Endothelial cell of umbilical vein (primary cell): Measurements from ENCODE around the gene DERL3. TPM values are rescaled to one million over a fixed set of nuclear protein-coding genes. Genes with fewer than 3 reads are reported as not detected.

Experiments used
- BruUV-seq: library from RNA; stranded (reverse); fragments of 400-500 nt; replicated peaks from 2 replicates; lab custom pipeline; 2021; lab: Mats Ljungman, UMichigan
- CTCF ChIA-PET: fragments of 300-600, 350-600 bp; sonication (Branson Sonifier 250); formaldehyde crosslinking; loops from one replicate; lab custom pipeline; 2021; ENCODE audit warnings: antibody characterized with exemption, inconsistent platforms; lab: Charles Lee
- POLR2A ChIA-PET: fragments of 300-600, 350-600 bp; sonication (Branson Sonifier 250); formaldehyde crosslinking; loops from one replicate; lab custom pipeline; 2021; ENCODE audit warnings: antibody characterized with exemption, inconsistent platforms; lab: Charles Lee
- DNase-seq: peaks from one replicate; pipeline ENCODE4 v3.0.0-alpha.2; 2011; ENCODE audit warnings: low read depth, low spot score
- FAIRE-seq: peaks from 2 replicates; lab custom pipeline; 2011; peaks lifted over from hg19 to GRCh38; lab: Jason Lieb, UNC
- H2AFZ ChIP-seq: 2 replicates; pipeline ENCODE4 v1.6.0; 2012; ENCODE audit warnings: low read depth, low read length, control low read depth, inconsistent platforms
- H3K27ac ChIP-seq: 2 replicates; pipeline ENCODE4 v1.5.1; 2011; ENCODE audit warnings: low read depth, mild to moderate bottlenecking, control low read depth, low read length, moderate library complexity; ENCODE audit not compliant: insufficient read depth
- H3K27me3 ChIP-seq, 2 experiments: 2 replicates each; pipeline versions ENCODE4 v1.6.0 to v1.6.1; 2011; ENCODE audit warnings: low read length in 2 of 2, mixed read lengths in 1 of 2; ENCODE audit not compliant: control insufficient read depth in 2 of 2, insufficient read depth in 2 of 2
- H3K36me3 ChIP-seq, 2 experiments: 2 replicates in 1 of 2; 3 replicates in 1 of 2; pipeline ENCODE4 v1.5.1; 2011; ENCODE audit warnings: low read length in 2 of 2, mild to moderate bottlenecking in 1 of 2, moderate library complexity in 1 of 2; ENCODE audit not compliant: control insufficient read depth in 2 of 2, insufficient read depth in 2 of 2; ENCODE audit errors: extremely low read depth in 1 of 2
- H3K4me1 ChIP-seq: 3 replicates; pipeline ENCODE4 v1.5.1; 2011; ENCODE audit warnings: mild to moderate bottlenecking, low read length; ENCODE audit not compliant: control insufficient read depth, insufficient read depth; ENCODE audit errors: extremely low read depth
- H3K4me2 ChIP-seq: 2 replicates; pipeline ENCODE4 v1.6.1; 2011; ENCODE audit warnings: low read length, control low read depth, mixed read lengths; ENCODE audit not compliant: insufficient read depth
- H3K4me3 ChIP-seq, 3 experiments: fragments of 200-600 bp in 1 of 3; sonication (generic), shearing (Covaris generic) in 1 of 3; replicated peaks in 1 of 3; 2 replicates each; pipeline ENCODE4 v1.5.1; 2011 to 2016; ENCODE audit warnings: control low read depth in 3 of 3, low read length in 3 of 3, mild to moderate bottlenecking in 2 of 3, inconsistent platforms in 1 of 3, low read depth in 1 of 3, moderate library complexity in 1 of 3; ENCODE audit not compliant: insufficient read depth in 1 of 3
- H3K79me2 ChIP-seq: 2 replicates; pipeline ENCODE4 v1.6.0; 2012; ENCODE audit warnings: low read length, inconsistent platforms; ENCODE audit not compliant: control insufficient read depth, insufficient read depth
- H3K9ac ChIP-seq: replicated peaks from 2 replicates; pipeline ENCODE3; 2011; ENCODE audit warnings: low read length, control low read depth; ENCODE audit not compliant: insufficient read depth; ENCODE audit errors: extremely low read depth
- H3K9me1 ChIP-seq: replicated peaks from 3 replicates; pipeline ENCODE4 v1.6.0; 2011; ENCODE audit warnings: mild to moderate bottlenecking, low read length; ENCODE audit not compliant: control insufficient read depth, insufficient read depth; ENCODE audit errors: extremely low read depth
- H3K9me3 ChIP-seq: replicated peaks from 2 replicates; pipeline ENCODE4 v1.5.1; 2012; ENCODE audit warnings: low read length, inconsistent platforms; ENCODE audit not compliant: control insufficient read depth, insufficient read depth
- H4K20me1 ChIP-seq: replicated peaks from 2 replicates; pipeline ENCODE3; 2011; ENCODE audit warnings: mild to moderate bottlenecking, low read length; ENCODE audit not compliant: control insufficient read depth, insufficient read depth; ENCODE audit errors: extremely low read depth
- CTCF ChIP-seq, 2 donors: IDR thresholded peaks; 1 replicate in 1 of 2; 2 replicates in 1 of 2; pipeline ENCODE4 v1.5.1; 2011; ENCODE audit warnings: low read length in 2 of 2, mild to moderate bottlenecking in 2 of 2, moderate library complexity in 2 of 2, control low read depth in 1 of 2, inconsistent platforms in 1 of 2, low read depth in 1 of 2; ENCODE audit not compliant: insufficient read depth in 1 of 2; ENCODE audit errors: extremely low read depth in 1 of 2
- EZH2 ChIP-seq: IDR thresholded peaks from 2 replicates; pipeline ENCODE4 v1.6.1; 2012; ENCODE audit warnings: borderline replicate concordance, low read depth, mild to moderate bottlenecking, moderate library complexity, low read length, inconsistent platforms; ENCODE audit not compliant: severe bottlenecking
- FOS ChIP-seq: IDR thresholded peaks from 2 replicates; pipeline ENCODE4 v1.6.1; 2011; ENCODE audit warnings: mild to moderate bottlenecking, low read length, moderate library complexity, borderline replicate concordance; ENCODE audit not compliant: insufficient read depth
- GATA2 ChIP-seq: IDR thresholded peaks from 2 replicates; pipeline ENCODE4 v1.7.0; 2011; ENCODE audit warnings: low read depth, mild to moderate bottlenecking, moderate library complexity, mixed read lengths, low read length; ENCODE audit not compliant: insufficient read length, insufficient read depth
- MAX ChIP-seq: IDR thresholded peaks from 2 replicates; pipeline ENCODE4 v1.6.1; 2011; ENCODE audit not compliant: insufficient read depth, insufficient read length
- MYC ChIP-seq: IDR thresholded peaks from one replicate; pipeline ENCODE4 v1.6.1; 2011; ENCODE audit warnings: mild to moderate bottlenecking, low read depth, low read length
- POLR2A ChIP-seq: IDR thresholded peaks from 2 replicates; pipeline ENCODE4 v1.6.1; 2012; ENCODE audit warnings: low read depth, mild to moderate bottlenecking, control low read depth, low read length
- POLR2AphosphoS5 ChIP-seq: IDR thresholded peaks from 2 replicates; pipeline ENCODE4 v1.6.1; 2012; ENCODE audit warnings: low read depth, mild to moderate bottlenecking, control low read depth, low read length, moderate library complexity; ENCODE audit not compliant: insufficient read depth
- dilution Hi-C: fragments of 300-500 bp; cut with MboI; formaldehyde crosslinking; loops from one replicate; pipeline ENCODE4 v1.15.0; 2019; ENCODE audit warnings: low sequenced_read_pairs; ENCODE audit not compliant: extremely low pct_ligation_motif_present
- intact Hi-C: fragments of 100-400 bp; cut with micrococcal nuclease; formaldehyde crosslinking; loops from one replicate; pipeline ENCODE4 v1.10.0; 2022
- polyA plus RNA-seq, 4 experiments: library from polyadenylated mRNA; depleted of rRNA in 3 of 4; stranded (reverse) in 3 of 4; unstranded in 1 of 4; fragments of >200 nt; gene quantifications; 2 replicates each; pipeline versions ENCODE4 v1.2.1 to v1.2.3, GENCODE V29; 2011 to 2012; ENCODE audit warnings: missing spikeins in 1 of 4
- total RNA-seq: library from RNA; stranded (reverse); gene quantifications from 2 replicates; pipeline ENCODE4 v1.2.3, GENCODE V29; 2021

Gene DERL3
- total and polyA plus RNA-seq, 2 donors (not counting 3 experiments of a cell fraction or from before 2014, with no cell fraction given) = 3.4 to 3.8 TPM

GRCh38 chr22:23847310-23847920, 8.6 kb upstream of the DERL3 start:
- Histone ChIP-seq H3K36me3 (no peaks in the 10 kb centered on the region), H3K9ac (no peak overlapping the region), H3K27me3 (no peaks in the 10 kb centered on the region), H3K4me2 (no peak overlapping the region), H3K9me3 (no peaks in the 10 kb centered on the region), H4K20me1 (no peaks in the 10 kb centered on the region), H2AFZ (no peak overlapping the region), H3K4me3 (no peak overlapping the region), H3K9me1 (no peaks in the 10 kb centered on the region), H3K4me1 (peaks cover 8% of the 10 kb centered on the region), H3K79me2 (no peaks in the 10 kb centered on the region), H3K27ac (no peak overlapping the region)
- CTCF ChIA-PET = interaction anchor here (0.9 to 2.2 kb wide), 3 partner anchors 10 to 76 kb away, joined by 3 to 12 read pairs (median 8); partner anchors contain the start of gene SLC2A11
- DNase-seq (no peak), FAIRE-seq (no peak)
- BruUV-seq = no TSS peak
- dilution Hi-C loops = no loop called here
- TF ChIP-seq MAX (no peak), MYC (no peak), CTCF (IDR thresholded peaks at IDR 0.05; ENCODE audit: extremely low read depth in 1 of 2, insufficient read depth in 1 of 2, low read depth in 1 of 2, low read length in 2 of 2) (no peak), FOS (no peak), POLR2A (no peak), EZH2 (no peak), POLR2AphosphoS5 (no peak), GATA2 (no peak)
- POLR2A ChIA-PET = no interaction called here
- intact Hi-C loops = loop anchor here (5.0 kb wide), 3 partner anchors 130 to 305 kb away; no protein-coding TSS in a partner anchor
